NCI-H2081 treated with DMSO at 0.1 percent for 48 hours (cell line): ENCODE measurements around the gene TMEM184B.
"Not testable (repeated sequence)": the region's sequence is repeated elsewhere in the genome, so short reads cannot be mapped to it uniquely, and the experiment has no call there.

Source experiments
- DNase-seq: peaks from one replicate; lab custom pipeline; 2025; lab: John Stamatoyannopoulos, UW

TMEM184B gene

GRCh38 chr22:38177926-38178604, 94.7 kb downstream of the TMEM184B start:
- DNase-seq = no peak

DNA sequence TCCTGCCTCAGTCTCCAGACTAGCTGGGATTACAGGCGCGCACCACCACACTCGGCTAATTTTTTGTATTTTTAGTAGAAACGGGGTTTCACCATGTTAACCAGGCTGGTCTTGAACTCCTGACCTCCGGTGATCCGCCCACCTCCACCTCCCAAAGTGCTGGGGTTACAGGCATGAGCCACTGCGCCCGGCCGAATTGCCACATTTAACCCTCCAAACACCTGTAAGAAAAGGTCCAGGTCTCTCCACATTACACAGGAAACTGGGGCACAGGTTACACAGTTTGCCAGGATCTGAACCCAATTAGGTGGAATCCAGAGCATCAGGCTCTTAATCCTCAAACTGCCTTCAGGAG, 95.3 kb downstream of the TMEM184B start:
- DNase-seq = not testable (repeated sequence)

DNA sequence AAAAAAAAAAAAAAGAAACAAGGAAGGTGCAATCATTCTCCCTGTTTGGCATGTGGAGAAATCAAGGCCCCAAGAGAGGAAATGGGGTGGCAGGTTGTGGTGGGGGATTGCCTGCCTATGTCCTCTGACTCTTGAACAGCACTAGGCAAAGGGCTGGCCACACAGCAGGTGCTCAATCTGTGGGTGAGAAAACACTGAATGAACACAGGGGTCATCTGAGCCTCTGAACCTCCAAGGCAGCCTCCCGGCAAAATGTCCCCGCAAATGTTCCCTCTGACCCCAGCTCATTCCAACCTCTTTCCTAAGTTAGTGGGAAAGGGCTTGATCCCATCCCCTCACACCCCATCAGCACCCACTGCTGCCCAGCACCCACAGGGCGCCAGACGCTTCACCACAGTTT, 95.8 kb downstream of the TMEM184B start:
- no peak for DNase-seq

DNA sequence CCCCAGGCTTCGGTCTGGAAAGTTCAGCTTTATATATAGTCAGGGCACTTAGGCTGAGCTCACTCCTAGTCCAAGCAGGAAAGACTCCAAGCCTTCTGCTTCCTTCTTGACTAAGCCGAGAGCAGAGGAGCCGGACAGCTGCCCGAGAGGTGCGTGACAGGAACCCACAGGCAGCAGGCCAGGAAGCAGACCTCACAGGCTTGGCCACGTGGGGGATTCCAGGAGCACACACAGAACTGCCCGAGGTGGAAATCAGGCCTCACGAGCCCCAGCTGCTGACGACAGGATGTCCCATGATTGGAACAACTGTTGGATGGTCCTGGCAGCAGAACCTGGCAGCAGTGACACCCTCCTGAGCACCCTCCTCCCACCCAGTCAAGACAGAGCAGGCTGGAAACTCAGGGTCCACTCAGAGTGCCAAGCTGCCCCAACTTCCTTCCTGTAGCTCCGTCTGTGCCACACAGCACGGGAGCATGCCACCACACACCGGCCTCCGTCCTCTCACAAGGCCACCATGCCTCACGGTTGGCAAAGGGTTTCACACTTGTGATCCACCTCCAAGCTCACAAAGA, 96.6 kb downstream of the TMEM184B start:
- no peak for DNase-seq

DNA sequence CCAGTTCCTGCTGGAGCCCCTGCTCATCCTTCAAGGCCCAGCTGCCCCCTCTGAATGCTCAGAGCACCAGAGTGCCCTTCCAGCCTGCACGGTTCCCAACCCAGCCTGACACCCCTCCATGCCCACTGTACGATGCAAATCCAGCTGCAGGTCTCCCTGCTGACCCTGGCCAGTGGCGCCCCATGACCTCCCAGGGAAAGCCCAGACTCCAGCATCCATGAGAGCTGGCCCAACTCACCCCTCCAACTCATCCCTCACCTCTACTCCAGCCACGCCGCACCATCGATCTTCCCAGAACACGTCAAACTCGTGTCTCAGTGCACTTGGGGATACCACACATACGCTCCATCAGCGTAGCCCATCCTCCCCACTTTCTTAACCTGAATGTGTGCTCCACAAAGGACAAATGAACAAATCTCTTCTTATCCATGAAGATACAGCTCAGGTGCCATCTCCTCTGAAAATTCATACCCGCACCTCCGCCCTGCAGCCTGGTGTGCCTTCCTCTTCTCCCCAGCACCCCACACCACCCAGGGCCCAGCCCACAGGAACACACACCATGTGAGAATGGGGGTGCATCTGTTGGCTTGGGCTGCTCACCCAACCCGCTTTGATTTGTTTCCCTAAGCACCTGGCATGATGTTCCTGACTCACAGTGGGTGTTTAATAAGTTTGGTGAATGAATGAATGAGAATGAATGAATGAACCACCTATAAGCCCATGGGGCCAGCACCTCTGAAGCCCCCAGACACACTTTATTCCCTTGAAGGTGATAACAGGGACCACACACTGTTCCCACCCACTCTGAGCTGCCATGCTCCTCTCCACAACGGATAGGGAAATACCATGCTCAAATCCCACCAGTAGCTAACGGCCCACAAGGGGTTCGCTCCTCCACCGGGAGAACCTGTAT, 97.3 kb downstream of the TMEM184B start:
- DNase-seq = no peak

DNA sequence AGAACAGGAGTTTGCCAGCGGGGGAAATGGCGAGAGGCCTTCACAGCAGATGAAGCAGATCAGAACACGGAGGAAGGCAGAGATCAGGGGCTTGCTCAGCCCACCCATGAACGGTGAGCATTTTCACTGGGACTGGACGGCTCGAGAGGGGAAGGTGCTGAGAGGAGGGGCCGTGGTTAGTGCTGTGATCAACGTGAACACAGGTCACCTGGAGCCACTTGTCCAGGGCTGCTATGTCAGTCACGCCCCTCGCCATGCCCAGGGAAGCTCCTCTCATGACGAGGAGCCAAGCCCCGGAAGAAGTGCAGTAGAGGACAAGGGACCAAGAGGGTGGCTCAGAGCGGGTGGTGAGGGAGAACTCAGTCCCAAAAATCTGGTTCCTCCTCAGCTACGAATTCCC, 98.2 kb downstream of the TMEM184B start:
- DNase-seq = no peak

- no peak for DNase-seq
These were observed 99.2 kb downstream of the TMEM184B start for GRCh38 chr22:38173641-38173906.

DNA sequence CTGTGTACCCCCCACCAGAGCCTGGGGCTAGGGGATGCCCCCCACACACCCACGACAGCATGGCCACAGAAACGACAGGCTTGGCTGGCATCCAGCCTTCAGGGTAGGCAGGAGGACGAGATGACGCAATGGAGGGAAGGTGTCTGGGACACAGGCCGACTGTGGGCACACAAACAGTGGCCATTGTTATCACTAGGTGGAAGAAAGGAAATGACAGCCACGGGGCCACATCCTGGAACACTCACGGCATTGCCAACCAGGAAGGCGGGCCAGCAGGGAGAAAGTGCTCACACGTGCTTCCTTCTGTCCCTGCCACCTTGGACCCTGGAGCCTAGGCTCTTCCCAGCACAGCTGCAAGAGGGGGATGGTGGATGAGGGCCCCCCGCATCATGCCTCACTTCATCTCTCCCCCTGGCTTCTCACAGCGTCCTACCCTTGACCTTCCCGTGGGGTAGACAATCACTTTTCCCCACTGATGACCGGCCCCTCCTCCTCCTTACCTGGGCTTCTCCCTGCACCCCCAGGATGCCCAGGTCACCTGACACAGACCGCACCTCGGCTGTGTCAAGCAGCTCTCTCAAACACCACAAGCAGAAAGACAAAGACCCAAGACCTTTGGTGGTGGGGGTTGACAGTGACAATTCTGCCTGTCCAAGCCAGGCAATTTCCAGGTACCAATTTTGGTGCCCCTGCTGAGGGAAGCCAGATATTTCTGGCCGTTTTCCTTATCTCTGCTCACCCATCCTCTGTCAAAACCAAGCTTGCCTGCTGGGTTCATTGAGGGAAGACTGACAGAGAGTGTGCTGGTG, 99.8 kb downstream of the TMEM184B start:
- no peak for DNase-seq

GRCh38 chr22:38171927-38172831, 100.6 kb downstream of the TMEM184B start:
- no peak for DNase-seq

DNA sequence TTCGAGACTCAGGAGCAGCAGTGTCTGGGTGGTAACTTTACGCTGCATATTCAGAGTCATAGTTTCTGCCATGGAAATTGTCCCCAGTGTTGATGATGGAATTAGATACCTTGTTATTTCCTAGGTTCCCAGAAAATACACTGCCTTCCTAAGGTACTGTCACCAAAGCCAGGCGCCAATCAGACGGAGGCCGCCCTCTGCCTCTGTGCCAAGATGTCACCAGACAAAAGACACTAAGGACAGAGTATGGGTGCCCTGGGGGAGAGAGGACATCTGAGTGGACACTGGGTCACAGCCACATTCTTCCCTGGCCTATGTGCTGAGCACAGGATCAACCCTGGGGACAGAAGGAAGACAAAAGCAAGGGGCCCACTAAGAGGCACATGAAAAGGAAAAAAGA, 102.3 kb downstream of the TMEM184B start:
- no peak for DNase-seq
